Measurements from ENCODE around the gene TMEM232. TPM values are rescaled to one million over a fixed set of nuclear protein-coding genes. Genes with fewer than 3 reads are reported as not detected.

The TMEM232 gene
- total RNA-seq, 1 donor from 2014 or later, result 0.86 TPM

GRCh38 chr5:110549301-110549700, 177.2 kb downstream of the TMEM232 start:
- no peak for TF ChIP-seq CTCF (conservative IDR thresholded peaks at IDR 0.05; ENCODE audit: low read depth, low read length)
- no peak for DNase-seq (ENCODE audit: low read depth)
- H3K4me3 ChIP-seq (ENCODE audit: low read depth, low read length), result no peak overlapping the region

- DNase-seq (ENCODE audit: low read depth), result no peak
- no peak overlapping the region for H3K4me3 ChIP-seq (ENCODE audit: low read depth, low read length)
- TF ChIP-seq CTCF (conservative IDR thresholded peaks at IDR 0.05; ENCODE audit: low read depth, low read length), result no peak
These were observed 178.3 kb downstream of the TMEM232 start for GRCh38 chr5:110548171-110548570.

GRCh38 chr5:110547495-110547894, 179.0 kb downstream of the TMEM232 start:
- DNase-seq (ENCODE audit: low read depth), result no peak
- no peak overlapping the region for H3K4me3 ChIP-seq (ENCODE audit: low read depth, low read length)
- TF ChIP-seq CTCF (conservative IDR thresholded peaks at IDR 0.05; ENCODE audit: low read depth, low read length), result no peak

GRCh38 chr5:110545716-110546115, 180.8 kb downstream of the TMEM232 start:
- H3K4me3 ChIP-seq (ENCODE audit: low read depth, low read length), result no peak overlapping the region
- TF ChIP-seq CTCF (conservative IDR thresholded peaks at IDR 0.05; ENCODE audit: low read depth, low read length), result no peak
- no peak for DNase-seq (ENCODE audit: low read depth)

GRCh38 chr5:110544603-110545002, 181.9 kb downstream of the TMEM232 start:
- no peak for DNase-seq (ENCODE audit: low read depth)
- H3K4me3 ChIP-seq (ENCODE audit: low read depth, low read length), result no peak overlapping the region
- TF ChIP-seq CTCF (conservative IDR thresholded peaks at IDR 0.05; ENCODE audit: low read depth, low read length), result no peak

- no peak overlapping the region for H3K4me3 ChIP-seq (ENCODE audit: low read depth, low read length)
- no peak for DNase-seq (ENCODE audit: low read depth)
- TF ChIP-seq CTCF (conservative IDR thresholded peaks at IDR 0.05; ENCODE audit: low read depth, low read length), result no peak
These were observed 183.5 kb downstream of the TMEM232 start for GRCh38 chr5:110542949-110543348.

Data from epithelial cell of proximal tubule (primary cell).